Retina (tissue), 1 donor: Measurements from ENCODE around the gene SLC35G2.
"Not testable (repeated sequence)": the region's sequence is repeated elsewhere in the genome, so short reads cannot be mapped to it uniquely, and the experiment has no call there.

ENCODE experiments used
- DNase-seq: peaks from one replicate; pipeline ENCODE4 v3.0.0-alpha.2; 2016

SLC35G2 gene

GRCh38 chr3:136835813-136836510 lies 17.0 kb downstream of the SLC35G2 start:
- no peak for DNase-seq

- no peak for DNase-seq
Measured at GRCh38 chr3:136836511-136837156, 17.7 kb downstream of the SLC35G2 start.

- DNase-seq: no peak
Measured at GRCh38 chr3:136838641-136839555, 20.0 kb downstream of the SLC35G2 start.

GRCh38 chr3:136839556-136839931 lies 20.6 kb downstream of the SLC35G2 start:
- no peak for DNase-seq

GRCh38 chr3:136840252-136840651 lies 21.3 kb downstream of the SLC35G2 start:
- DNase-seq: no peak

- no peak for DNase-seq
Measured at GRCh38 chr3:136842294-136842693, 23.4 kb downstream of the SLC35G2 start.

- DNase-seq: no peak
Measured at GRCh38 chr3:136844724-136845123, 25.8 kb downstream of the SLC35G2 start.

- DNase-seq: no peak
Measured at GRCh38 chr3:136852180-136852579, 33.3 kb downstream of the SLC35G2 start.

GRCh38 chr3:136856665-136857064 lies 37.7 kb downstream of the SLC35G2 start:
- no peak for DNase-seq

GRCh38 chr3:136858381-136858780 lies 39.5 kb downstream of the SLC35G2 start:
- no peak for DNase-seq

- peak; percentile 6 for DNase-seq
Measured at GRCh38 chr3:136860541-136860940, 41.6 kb downstream of the SLC35G2 start.

- DNase-seq: peak; percentile 98
Measured at GRCh38 chr3:136861890-136862616, 43.1 kb downstream of the SLC35G2 start, which contains the start of gene NCK1. TSS of gene NCK1 (plus strand) at chr3:136862208. CDS start at chr3:136928002, 65,794 bp downstream.

GRCh38 chr3:136862617-136863322 lies 43.8 kb downstream of the SLC35G2 start:
- DNase-seq: no peak

- DNase-seq: no peak
Measured at GRCh38 chr3:136869282-136869681, 50.4 kb downstream of the SLC35G2 start.

- not testable (repeated sequence) for DNase-seq
Measured at GRCh38 chr3:136872258-136872657, 53.3 kb downstream of the SLC35G2 start.

GRCh38 chr3:136879510-136879909 lies 60.6 kb downstream of the SLC35G2 start:
- not testable (repeated sequence) for DNase-seq

GRCh38 chr3:136882571-136882970 lies 63.6 kb downstream of the SLC35G2 start:
- no peak for DNase-seq

GRCh38 chr3:136883967-136884720 lies 65.2 kb downstream of the SLC35G2 start:
- no peak for DNase-seq

GRCh38 chr3:136885357-136886213 lies 66.7 kb downstream of the SLC35G2 start:
- DNase-seq: no peak

GRCh38 chr3:136889947-136890346 lies 71.0 kb downstream of the SLC35G2 start:
- no peak for DNase-seq
